ENCODE data around the gene NR2C2. TPM values are rescaled to one million over a fixed set of nuclear protein-coding genes. Genes with fewer than 3 reads are reported as not detected.

NR2C2 gene
- total and polyA plus RNA-seq, 4 donors, result 3.3 to 21.8 (median 14.5) TPM

- TF ChIP-seq MAX (IDR thresholded peaks at IDR 0.05) (no peak), HNF4A (conservative IDR thresholded peaks at IDR 0.05) (no peak), FOXA2 (IDR thresholded peaks at IDR 0.05) (no peak), GABPA (IDR thresholded peaks at IDR 0.05 in 1 of 2, conservative IDR thresholded peaks at IDR 0.05 in 1 of 2) (no peak), JUND (IDR thresholded peaks at IDR 0.05) (no peak), RAD21 (IDR thresholded peaks at IDR 0.05) (no peak), SP1 (IDR thresholded peaks at IDR 0.05) (no peak), EGR1 (IDR thresholded peaks at IDR 0.05; ENCODE audit: low read depth in 2 of 2) (no peak), NR2F2 (IDR thresholded peaks at IDR 0.05) (no peak)
- H3K27me3 ChIP-seq (ENCODE audit: control insufficient read depth in 4 of 4, insufficient read depth in 4 of 4, low read length in 3 of 4), result no peaks in the 10 kb centered on the region
- WGBS, result 84% methylated on average over 6 of the region's 6 CpGs
- H3K9ac ChIP-seq (ENCODE audit: low read depth in 1 of 2, low read length in 2 of 2), result no peak overlapping the region
- no peaks in the 10 kb centered on the region for H3K4me1 ChIP-seq (ENCODE audit: control insufficient read depth in 4 of 4, insufficient read depth in 4 of 4, low read length in 3 of 4)
- no peak for DNase-seq (ENCODE audit: low spot score)
- no peaks in the 10 kb centered on the region for H3K36me3 ChIP-seq (ENCODE audit: control insufficient read depth in 4 of 4, insufficient read depth in 3 of 4, low read depth in 1 of 4, low read length in 3 of 4)
- H3K27ac ChIP-seq (ENCODE audit: low read depth in 1 of 2, low read length in 2 of 2), result no peak overlapping the region
- H3K4me3 ChIP-seq (ENCODE audit: low read depth in 1 of 3, low read length in 3 of 3), result no peak overlapping the region
- H3K9me3 ChIP-seq (ENCODE audit: control insufficient read depth in 4 of 4, low read length in 3 of 4), result no peaks in the 10 kb centered on the region
Observed at GRCh38 chr3:14923476-14923875, 23.9 kb upstream of the NR2C2 start.

GRCh38 chr3:14925729-14926591 lies 21.4 kb upstream of the NR2C2 start:
- Histone ChIP-seq H3K27me3 (ENCODE audit: control insufficient read depth in 4 of 4, insufficient read depth in 4 of 4, low read length in 3 of 4) (no peaks in the 10 kb centered on the region), H3K4me1 (ENCODE audit: control insufficient read depth in 4 of 4, insufficient read depth in 4 of 4, low read length in 3 of 4) (no peaks in the 10 kb centered on the region), H3K4me3 (ENCODE audit: low read depth in 1 of 3, low read length in 3 of 3) (no peak overlapping the region), H3K36me3 (ENCODE audit: control insufficient read depth in 4 of 4, insufficient read depth in 3 of 4, low read depth in 1 of 4, low read length in 3 of 4) (no peaks in the 10 kb centered on the region), H3K9ac (ENCODE audit: low read depth in 1 of 2, low read length in 2 of 2) (no peak overlapping the region), H3K27ac (ENCODE audit: low read depth in 1 of 2, low read length in 2 of 2) (no peak overlapping the region), H3K9me3 (ENCODE audit: control insufficient read depth in 4 of 4, low read length in 3 of 4) (no peaks in the 10 kb centered on the region)
- 70% methylated on average over 9 of the region's 9 CpGs for WGBS
- no peak for DNase-seq (ENCODE audit: low spot score)
- TF ChIP-seq, protein P1, sequence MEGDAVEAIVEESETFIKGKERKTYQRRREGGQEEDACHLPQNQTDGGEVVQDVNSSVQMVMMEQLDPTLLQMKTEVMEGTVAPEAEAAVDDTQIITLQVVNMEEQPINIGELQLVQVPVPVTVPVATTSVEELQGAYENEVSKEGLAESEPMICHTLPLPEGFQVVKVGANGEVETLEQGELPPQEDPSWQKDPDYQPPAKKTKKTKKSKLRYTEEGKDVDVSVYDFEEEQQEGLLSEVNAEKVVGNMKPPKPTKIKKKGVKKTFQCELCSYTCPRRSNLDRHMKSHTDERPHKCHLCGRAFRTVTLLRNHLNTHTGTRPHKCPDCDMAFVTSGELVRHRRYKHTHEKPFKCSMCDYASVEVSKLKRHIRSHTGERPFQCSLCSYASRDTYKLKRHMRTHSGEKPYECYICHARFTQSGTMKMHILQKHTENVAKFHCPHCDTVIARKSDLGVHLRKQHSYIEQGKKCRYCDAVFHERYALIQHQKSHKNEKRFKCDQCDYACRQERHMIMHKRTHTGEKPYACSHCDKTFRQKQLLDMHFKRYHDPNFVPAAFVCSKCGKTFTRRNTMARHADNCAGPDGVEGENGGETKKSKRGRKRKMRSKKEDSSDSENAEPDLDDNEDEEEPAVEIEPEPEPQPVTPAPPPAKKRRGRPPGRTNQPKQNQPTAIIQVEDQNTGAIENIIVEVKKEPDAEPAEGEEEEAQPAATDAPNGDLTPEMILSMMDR (IDR thresholded peaks at IDR 0.05; ENCODE audit: low read depth, low read length, missing input control), result peak; percentile 66
- TF ChIP-seq HNF4G (IDR thresholded peaks at IDR 0.05), result no peak
- TF ChIP-seq GABPA (IDR thresholded peaks at IDR 0.05 in 1 of 2, conservative IDR thresholded peaks at IDR 0.05 in 1 of 2), result no peak
- TF ChIP-seq HNF4A (conservative IDR thresholded peaks at IDR 0.05), result no peak
- peak; percentile 93 to 95 for TF ChIP-seq RAD21 (IDR thresholded peaks at IDR 0.05)

DNA sequence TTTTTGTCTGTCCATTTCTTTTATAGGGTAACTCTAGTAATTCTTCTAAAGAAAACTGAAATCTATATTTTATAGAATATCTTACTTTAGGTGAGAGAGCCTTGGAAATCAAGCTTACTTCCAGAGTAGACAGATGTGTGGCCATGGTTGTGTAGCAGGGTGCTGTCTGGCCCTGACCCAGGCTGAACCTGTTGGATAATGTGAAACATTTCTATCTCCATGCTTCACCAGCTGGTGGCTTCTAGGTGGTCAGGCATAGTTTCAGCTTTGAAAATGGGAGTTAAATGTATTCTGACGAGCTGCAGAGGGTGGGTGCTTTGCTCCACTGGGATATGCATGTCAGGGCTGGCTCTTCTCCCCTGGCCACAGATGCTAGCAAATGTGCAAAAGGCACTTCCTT lies 20.8 kb upstream of the NR2C2 start:
- Histone ChIP-seq H3K4me3 (ENCODE audit: low read depth in 1 of 3, low read length in 3 of 3) (no peak overlapping the region), H3K9ac (ENCODE audit: low read depth in 1 of 2, low read length in 2 of 2) (no peak overlapping the region), H3K36me3 (ENCODE audit: control insufficient read depth in 4 of 4, insufficient read depth in 3 of 4, low read depth in 1 of 4, low read length in 3 of 4) (no peaks in the 10 kb centered on the region), H3K27me3 (ENCODE audit: control insufficient read depth in 4 of 4, insufficient read depth in 4 of 4, low read length in 3 of 4) (no peaks in the 10 kb centered on the region), H3K9me3 (ENCODE audit: control insufficient read depth in 4 of 4, low read length in 3 of 4) (no peaks in the 10 kb centered on the region), H3K4me1 (ENCODE audit: control insufficient read depth in 4 of 4, insufficient read depth in 4 of 4, low read length in 3 of 4) (no peaks in the 10 kb centered on the region), H3K27ac (ENCODE audit: low read depth in 1 of 2, low read length in 2 of 2) (no peak overlapping the region)
- DNase-seq (ENCODE audit: low spot score), result no peak
- WGBS, result 79% methylated on average over 1 of the region's 1 CpG
- no peak for TF ChIP-seq FOXA1 (IDR thresholded peaks at IDR 0.05)
- no peak for TF ChIP-seq SP1 (IDR thresholded peaks at IDR 0.05)
- no peak for TF ChIP-seq HNF4G (IDR thresholded peaks at IDR 0.05)
- no peak for TF ChIP-seq MAX (IDR thresholded peaks at IDR 0.05)
- TF ChIP-seq RXRA (IDR thresholded peaks at IDR 0.05), result no peak
- TF ChIP-seq TAF1 (conservative IDR thresholded peaks at IDR 0.05), result no peak
- TF ChIP-seq, protein P2, sequence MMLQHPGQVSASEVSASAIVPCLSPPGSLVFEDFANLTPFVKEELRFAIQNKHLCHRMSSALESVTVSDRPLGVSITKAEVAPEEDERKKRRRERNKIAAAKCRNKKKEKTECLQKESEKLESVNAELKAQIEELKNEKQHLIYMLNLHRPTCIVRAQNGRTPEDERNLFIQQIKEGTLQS (IDR thresholded peaks at IDR 0.05), result no peak
- TF ChIP-seq GABPA (IDR thresholded peaks at IDR 0.05 in 1 of 2, conservative IDR thresholded peaks at IDR 0.05 in 1 of 2), result no peak
- no peak for TF ChIP-seq RAD21 (IDR thresholded peaks at IDR 0.05)
- TF ChIP-seq YY1 (IDR thresholded peaks at IDR 0.05), result no peak
- no peak for TF ChIP-seq NR2F2 (IDR thresholded peaks at IDR 0.05)
- TF ChIP-seq EGR1 (IDR thresholded peaks at IDR 0.05; ENCODE audit: low read depth in 2 of 2), result no peak
- TF ChIP-seq REST (IDR thresholded peaks at IDR 0.05), result no peak
- TF ChIP-seq FOXA2 (IDR thresholded peaks at IDR 0.05), result no peak
- no peak for TF ChIP-seq JUND (IDR thresholded peaks at IDR 0.05)
- no peak for TF ChIP-seq HNF4A (conservative IDR thresholded peaks at IDR 0.05)
- TF ChIP-seq, protein P1 (IDR thresholded peaks at IDR 0.05; ENCODE audit: low read depth, low read length, missing input control), result no peak
